GM10266 (cell line): ENCODE results near the gene FGD2.

Experiments
- DNase-seq: peaks from one replicate; pipeline ENCODE4 v3.0.0; 2012; ENCODE audit errors: extremely low spot score
- CTCF ChIP-seq: IDR thresholded peaks from 2 replicates; pipeline ENCODE4 v1.5.1; 2012; ENCODE audit warnings: mild to moderate bottlenecking, low read depth; ENCODE audit not compliant: control insufficient read depth, insufficient read depth; ENCODE audit errors: missing control alignments

FGD2 gene

GRCh38 chr6:37068356-37069270, 63.2 kb downstream of the FGD2 start:
- no peak for TF ChIP-seq CTCF
- DNase-seq: no peak

GRCh38 chr6:37069639-37070038, 64.2 kb downstream of the FGD2 start:
- TF ChIP-seq CTCF: no peak
- DNase-seq: no peak

DNA sequence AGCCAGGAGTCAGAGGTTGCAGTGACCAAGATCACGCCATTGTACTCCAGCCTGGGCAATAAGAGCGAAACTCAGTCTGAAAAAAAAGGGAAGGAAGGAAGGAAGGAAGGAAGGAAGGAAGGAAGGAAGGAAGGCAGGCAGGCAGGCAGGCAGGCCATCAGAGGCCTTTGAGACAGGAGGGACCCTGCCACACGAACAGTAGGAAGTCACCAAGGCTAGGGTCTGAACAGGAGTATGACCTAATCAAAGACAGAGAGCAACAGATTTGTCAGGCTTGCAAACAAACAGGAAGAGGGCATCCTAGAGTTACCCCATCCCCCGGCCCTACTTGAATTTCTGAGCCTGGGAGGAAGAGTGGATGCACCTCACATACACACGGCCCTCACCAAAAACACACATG, 67.1 kb downstream of the FGD2 start:
- TF ChIP-seq CTCF: no peak
- DNase-seq: no peak

GRCh38 chr6:37074053-37074827, 68.8 kb downstream of the FGD2 start:
- no peak for DNase-seq
- TF ChIP-seq CTCF: no peak

DNA sequence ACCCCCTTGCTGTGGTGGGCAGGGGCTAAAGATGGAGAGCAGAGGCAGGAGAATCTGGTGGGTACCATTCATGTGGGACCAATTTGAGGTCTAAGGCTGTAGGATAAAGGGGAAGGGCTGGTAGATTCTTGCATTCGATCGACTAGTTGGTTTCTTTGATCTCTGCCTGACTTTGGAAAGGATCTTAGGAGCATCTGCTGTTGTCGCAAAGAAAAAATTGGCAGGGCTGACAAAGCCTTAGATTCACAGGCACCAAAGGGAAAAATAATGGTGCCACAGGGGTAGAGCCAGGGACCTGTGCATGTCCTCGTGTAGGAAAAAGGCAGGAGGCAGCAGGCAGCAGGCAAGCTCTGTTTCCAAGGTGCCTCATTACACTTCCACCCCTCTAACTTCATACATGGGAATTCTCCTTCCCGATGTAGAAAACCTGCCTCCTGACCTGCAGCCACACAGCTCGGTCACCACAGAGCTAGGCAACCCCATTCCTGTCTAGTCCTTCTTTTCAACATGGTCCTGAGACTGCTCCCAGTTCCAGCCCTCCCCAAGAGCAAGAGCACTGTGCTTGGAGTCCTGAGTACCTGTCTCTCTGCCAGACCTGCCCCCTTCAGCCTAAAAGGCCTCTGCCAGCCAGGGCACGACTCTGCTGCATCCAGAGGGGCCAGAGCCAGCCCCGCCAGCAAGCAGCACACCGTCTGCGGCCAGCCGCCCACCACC, 71.9 kb downstream of the FGD2 start:
- no peak for TF ChIP-seq CTCF
- DNase-seq: no peak

GRCh38 chr6:37077905-37078296, 72.4 kb downstream of the FGD2 start:
- no peak for TF ChIP-seq CTCF
- no peak for DNase-seq
